Measurements from ENCODE around the gene GPR162. TPM values are rescaled to one million over a fixed set of nuclear protein-coding genes. Genes with fewer than 3 reads are reported as not detected.

GPR162 gene
- total RNA-seq, 1 experiment from 2014 or later, result 6.1 TPM

DNA sequence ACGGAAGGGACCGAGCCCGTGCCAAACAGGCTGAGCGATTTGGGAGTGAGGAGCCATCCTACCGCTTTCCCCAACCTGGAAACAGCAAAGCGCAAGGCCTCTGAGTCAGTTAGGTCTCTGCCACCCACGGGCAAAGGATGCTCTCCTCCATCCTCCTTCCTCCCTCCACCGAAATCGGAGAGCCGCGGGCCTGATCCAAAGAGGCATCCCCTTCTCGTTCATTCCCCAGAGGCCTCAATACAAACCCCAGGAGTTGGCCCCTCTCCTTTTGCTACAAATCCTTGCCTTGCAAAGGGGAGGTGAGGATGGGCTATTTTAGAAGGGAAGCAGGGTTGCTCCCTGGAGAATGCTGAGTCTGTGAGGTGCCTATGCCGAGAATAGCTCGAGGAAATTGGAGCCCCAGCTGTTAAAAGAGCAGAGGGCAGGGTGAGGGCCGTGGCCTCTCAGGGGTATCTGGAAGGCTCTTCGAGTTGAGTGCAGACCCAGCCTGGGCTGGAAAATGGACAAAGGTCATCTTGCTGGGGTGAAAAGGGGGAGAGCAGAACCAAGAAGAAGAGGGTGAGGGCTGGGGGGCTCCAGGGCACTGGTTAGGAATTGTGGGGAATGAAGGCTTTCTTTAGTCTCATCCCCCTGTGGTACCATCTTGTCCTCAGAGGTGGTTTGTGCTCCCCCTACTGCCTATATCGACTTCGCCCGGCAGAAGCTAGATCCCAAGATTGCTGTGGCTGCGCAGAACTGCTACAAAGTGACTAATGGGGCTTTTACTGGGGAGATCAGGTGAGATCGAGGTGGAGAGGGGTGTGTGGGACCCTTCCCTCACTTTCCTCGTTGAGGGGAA lies 46.8 kb downstream of the GPR162 start:
- no peaks in the 10 kb centered on the region for H4K20me1 ChIP-seq (ENCODE audit: control insufficient read depth, insufficient read depth, insufficient read length)
- peaks cover 50 to 55% of the 10 kb centered on the region in 2 experiments for H3K4me1 Mint-ChIP-seq
- no peaks in the 10 kb centered on the region; the same call in 1 of the 2 replicates for H3K27me3 Mint-ChIP-seq (ENCODE audit: low read depth)

More for the DNA sequence above, 46.8 kb downstream of the GPR162 start:
- no peak overlapping the region for H2BK20ac ChIP-seq (ENCODE audit: low read depth, low read length, poor library complexity, severe bottlenecking)
- H2BK5ac ChIP-seq (ENCODE audit: insufficient read length, low read length), result no peak overlapping the region
- no peak overlapping the region for H4K8ac ChIP-seq (replicated peaks; ENCODE audit: insufficient read length, low read depth, low read length)
- H3K23ac ChIP-seq (ENCODE audit: insufficient read length, low read depth, low read length), result no peak overlapping the region
- Mint-ChIP-seq H3K9me3 (no peaks in the 10 kb centered on the region; a peak in 1 of 5 replicates), H3K36me3 (ENCODE audit: insufficient read depth in 1 of 3, low read depth in 3 of 3) (peaks cover 42 to 69% (median 57%) of the 10 kb centered on the region in 3 experiments), H3K27ac (peak overlapping the region; percentile 85 to 96 (median 92); a peak in 6 of 7 replicates), H3K4me3 (peak overlapping the region; percentile 91 to 95)
- no peak overlapping the region for H3K27ac ChIP-seq (ENCODE audit: insufficient read length, low read depth, low read length)
- no CpG with 5 or more reads among the region's 22 CpGs for WGBS (ENCODE audit: extremely low coverage, insufficient read length, low lambda C conversion rate)
- no peaks in the 10 kb centered on the region for H3K27me3 ChIP-seq (ENCODE audit: insufficient read depth, low read length)
- no peak overlapping the region for H3K18ac ChIP-seq (ENCODE audit: insufficient read length, low read depth, low read length)
- H4K5ac ChIP-seq (ENCODE audit: insufficient read length, low read depth, low read length), result no peak overlapping the region
- no peaks in the 10 kb centered on the region for H3K79me1 ChIP-seq (ENCODE audit: insufficient read depth, low read depth, low read length, poor library complexity, severe bottlenecking)
- H3K14ac ChIP-seq (ENCODE audit: insufficient read depth, low read length), result peak overlapping the region; percentile 37; the same call in 1 of the 2 replicates
- no peaks in the 10 kb centered on the region; the same call in 1 of the 2 replicates for H3K4me1 ChIP-seq (ENCODE audit: insufficient read depth, low read length)
- peaks cover 5% of the 10 kb centered on the region; the same call in 1 of the 2 replicates for H3K79me2 ChIP-seq (ENCODE audit: insufficient read depth, low read length)
- H2BK120ac ChIP-seq (ENCODE audit: low read depth, low read length, poor library complexity, severe bottlenecking), result no peak overlapping the region
- TF ChIP-seq, protein P1, sequence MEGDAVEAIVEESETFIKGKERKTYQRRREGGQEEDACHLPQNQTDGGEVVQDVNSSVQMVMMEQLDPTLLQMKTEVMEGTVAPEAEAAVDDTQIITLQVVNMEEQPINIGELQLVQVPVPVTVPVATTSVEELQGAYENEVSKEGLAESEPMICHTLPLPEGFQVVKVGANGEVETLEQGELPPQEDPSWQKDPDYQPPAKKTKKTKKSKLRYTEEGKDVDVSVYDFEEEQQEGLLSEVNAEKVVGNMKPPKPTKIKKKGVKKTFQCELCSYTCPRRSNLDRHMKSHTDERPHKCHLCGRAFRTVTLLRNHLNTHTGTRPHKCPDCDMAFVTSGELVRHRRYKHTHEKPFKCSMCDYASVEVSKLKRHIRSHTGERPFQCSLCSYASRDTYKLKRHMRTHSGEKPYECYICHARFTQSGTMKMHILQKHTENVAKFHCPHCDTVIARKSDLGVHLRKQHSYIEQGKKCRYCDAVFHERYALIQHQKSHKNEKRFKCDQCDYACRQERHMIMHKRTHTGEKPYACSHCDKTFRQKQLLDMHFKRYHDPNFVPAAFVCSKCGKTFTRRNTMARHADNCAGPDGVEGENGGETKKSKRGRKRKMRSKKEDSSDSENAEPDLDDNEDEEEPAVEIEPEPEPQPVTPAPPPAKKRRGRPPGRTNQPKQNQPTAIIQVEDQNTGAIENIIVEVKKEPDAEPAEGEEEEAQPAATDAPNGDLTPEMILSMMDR (conservative IDR thresholded peaks at IDR 0.05), result peak; percentile 15; the same call in 1 of the 3 replicates
- peaks cover 16% of the 10 kb centered on the region for H3K23me2 ChIP-seq (ENCODE audit: insufficient read length, low read depth, low read length, poor library complexity, severe bottlenecking)
- no peak overlapping the region for H2AFZ ChIP-seq (ENCODE audit: low read length)
- H2AK5ac ChIP-seq (ENCODE audit: insufficient read length, low read length), result no peak overlapping the region
- DNase-seq, result no peak
- peak overlapping the region; percentile 60 for H3K9ac ChIP-seq (ENCODE audit: extremely low read depth, insufficient read length, low read length)
- no peak overlapping the region for H2BK12ac ChIP-seq (ENCODE audit: insufficient read length, low read depth, low read length)
- H3K56ac ChIP-seq (ENCODE audit: insufficient read length, low read depth, low read length), result no peak overlapping the region
- no peak overlapping the region for H2BK15ac ChIP-seq (ENCODE audit: low read depth, low read length)
- no peaks in the 10 kb centered on the region for H3K9me3 ChIP-seq (ENCODE audit: control insufficient read depth, low read depth, low read length)
- no peak overlapping the region for H3T11ph ChIP-seq (ENCODE audit: low read length)
- no peak overlapping the region for H3K4ac ChIP-seq (ENCODE audit: low read depth, low read length)
- H4K91ac ChIP-seq (ENCODE audit: insufficient read length, low read depth, low read length), result no peak overlapping the region
- peak overlapping the region; percentile 94 for H3K4me2 ChIP-seq (ENCODE audit: insufficient read depth, insufficient read length, low read length)
